Heart left ventricle (tissue), 13 donors: ENCODE measurements around the gene HECTD2.

Experiments
- POLR2A ChIP-seq, 2 donors: fragments of 450-650 bp; IDR thresholded peaks; one replicate each; pipeline ENCODE4 v1.6.1; 2017; ENCODE audit warnings: antibody characterized with exemption in 2 of 2, mild to moderate bottlenecking in 2 of 2, moderate library complexity in 2 of 2
- TF ChIP-seq, protein P1 (sequence below), 12 donors: fragments of 200-600 bp; sonication (generic) in 4 of 12; IDR thresholded peaks; one replicate each; pipeline versions ENCODE4 v1.5.0 to v1.8.0; 2018 to 2022; ENCODE audit warnings: antibody characterized with exemption in 12 of 12, mild to moderate bottlenecking in 5 of 12
- donor health status: ischemic (EF 13 %, LVEDD 7.1; RV severe dilation, severe dysfunction).
- donor health status: DM: no; HTN: yes; CAD: no.
- donor health status: DM: no; HTN: no; CAD: no.
- donor health status: ischemic (EF 25% LVEDD 6.9; RV normal size, moderate dysfunction).
- donor health status: ischemic (EF 25% LVEDD 5.7; RV mildly dilated, moderate dysfunction).
- donor health status: ischemic (EF 35%, LVEDD 5.7; RV mildly dilated, moderate dysfunction).
- donor health status: nonischemic (EF 11% LVEDD 7.7; RV severe dilation, severe dysfunction).
- donor health status: DM: yes; HTN: yes; CAD: no.
- donor health status: PGD.
- donor health status: ischemic (EF 29% LVEDD 5.4; RV normal size, mild dysfunction).
- donor health status: nonischemic (EF 23%, LVEDD 6.1; RV moderate dilation, normal function).

DNA sequence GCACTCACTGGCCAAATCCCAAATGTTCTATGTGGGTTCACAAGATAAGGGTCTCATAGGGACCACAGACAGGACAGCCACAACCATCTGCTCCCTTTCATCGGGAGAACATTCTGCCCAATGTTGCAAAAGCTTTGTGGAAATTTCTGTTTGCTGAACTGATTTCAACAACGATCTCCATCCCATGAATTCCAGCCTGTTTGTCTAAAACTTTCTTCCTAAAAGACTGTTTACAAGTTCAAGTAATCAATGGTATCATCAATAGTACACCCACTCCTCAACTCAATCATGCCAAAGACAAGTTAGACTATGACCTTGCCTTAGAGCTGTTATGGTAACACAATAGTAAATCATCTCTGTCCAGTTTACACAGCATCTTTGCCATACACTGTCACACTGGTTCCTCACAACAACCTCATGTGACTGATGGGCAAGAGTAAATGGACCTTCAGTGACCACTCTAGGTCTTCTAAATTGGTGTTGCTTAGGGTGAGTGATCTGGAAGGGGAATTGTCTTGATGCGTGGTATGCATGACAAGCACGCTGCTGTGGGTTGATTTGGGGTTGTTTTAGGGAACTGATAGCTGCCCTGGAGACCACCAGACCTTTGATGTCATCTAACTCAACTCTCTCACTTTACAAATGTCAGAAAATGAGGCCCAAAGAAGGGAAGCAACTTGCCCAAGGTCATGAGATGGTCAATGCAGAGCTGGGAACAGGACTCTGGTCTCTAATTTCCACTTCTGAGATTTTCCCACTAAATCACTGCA, 127.7 kb downstream of the HECTD2 start:
- TF ChIP-seq, protein P1, sequence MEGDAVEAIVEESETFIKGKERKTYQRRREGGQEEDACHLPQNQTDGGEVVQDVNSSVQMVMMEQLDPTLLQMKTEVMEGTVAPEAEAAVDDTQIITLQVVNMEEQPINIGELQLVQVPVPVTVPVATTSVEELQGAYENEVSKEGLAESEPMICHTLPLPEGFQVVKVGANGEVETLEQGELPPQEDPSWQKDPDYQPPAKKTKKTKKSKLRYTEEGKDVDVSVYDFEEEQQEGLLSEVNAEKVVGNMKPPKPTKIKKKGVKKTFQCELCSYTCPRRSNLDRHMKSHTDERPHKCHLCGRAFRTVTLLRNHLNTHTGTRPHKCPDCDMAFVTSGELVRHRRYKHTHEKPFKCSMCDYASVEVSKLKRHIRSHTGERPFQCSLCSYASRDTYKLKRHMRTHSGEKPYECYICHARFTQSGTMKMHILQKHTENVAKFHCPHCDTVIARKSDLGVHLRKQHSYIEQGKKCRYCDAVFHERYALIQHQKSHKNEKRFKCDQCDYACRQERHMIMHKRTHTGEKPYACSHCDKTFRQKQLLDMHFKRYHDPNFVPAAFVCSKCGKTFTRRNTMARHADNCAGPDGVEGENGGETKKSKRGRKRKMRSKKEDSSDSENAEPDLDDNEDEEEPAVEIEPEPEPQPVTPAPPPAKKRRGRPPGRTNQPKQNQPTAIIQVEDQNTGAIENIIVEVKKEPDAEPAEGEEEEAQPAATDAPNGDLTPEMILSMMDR (IDR thresholded peaks at IDR 0.05) = no peak
- TF ChIP-seq POLR2A (IDR thresholded peaks at IDR 0.05) = no peak
